Measurements from ENCODE around the gene ARPC5L.

- no peak for TF ChIP-seq THRB (CRISPR knock-in tag; conservative IDR thresholded peaks at IDR 0.05)
- TF ChIP-seq ZBTB33 (CRISPR knock-in tag; IDR thresholded peaks at IDR 0.05) = no peak
- TF ChIP-seq FOXJ3 (CRISPR knock-in tag; IDR thresholded peaks at IDR 0.05) = no peak
- no peak for TF ChIP-seq CTCF (IDR thresholded peaks at IDR 0.05 in 2 of 3, conservative IDR thresholded peaks at IDR 0.05 in 1 of 3; ENCODE audit: insufficient read depth in 2 of 3, low read depth in 1 of 3, low read length in 3 of 3)
- TF ChIP-seq REST (IDR thresholded peaks at IDR 0.05; ENCODE audit: borderline replicate concordance) = no peak
- no peak for TF ChIP-seq REST (CRISPR knock-in tag; IDR thresholded peaks at IDR 0.05; ENCODE audit: low read depth)
- TF ChIP-seq ZNF324 (CRISPR knock-in tag; IDR thresholded peaks at IDR 0.05) = no peak
- TF ChIP-seq KLF16 (IDR thresholded peaks at IDR 0.05) = no peak
- no peak for TF ChIP-seq ZNF274 (IDR thresholded peaks at IDR 0.05; ENCODE audit: borderline replicate concordance, low read depth, low read length)
Observed at GRCh38 chr9:124875501-124875900, 13.6 kb downstream of the ARPC5L start.
